MCF 10A (cell line): ENCODE data around the gene EIF2AK2. TPM values are rescaled to one million over a fixed set of nuclear protein-coding genes. Genes with fewer than 3 reads are reported as not detected.

Experiments
- BruUV-seq: library from RNA; stranded (reverse); fragments of 400-500 nt; replicated peaks from 2 replicates; lab custom pipeline; 2021; lab: Mats Ljungman, UMichigan
- CTCF ChIA-PET: fragments of 300-600 bp; sonication (Branson Sonifier 250); formaldehyde crosslinking; extraction: SDS; loops from one replicate; lab custom pipeline; 2021; ENCODE audit warnings: antibody characterized with exemption, inconsistent platforms; lab: Yijun Ruan, JAX
- POLR2A ChIA-PET: fragments of 300-600, 350-650 bp; sonication (Branson Sonifier 250); formaldehyde crosslinking; extraction: SDS; loops from one replicate; lab custom pipeline; 2020; ENCODE audit warnings: antibody characterized with exemption, inconsistent platforms; lab: Yijun Ruan, JAX
- DNase-seq: peaks from one replicate; pipeline ENCODE4 v3.0.0-alpha.2; 2018; ENCODE audit not compliant: unreplicated experiment
- H3K27ac Mint-ChIP-seq: one replicate; pipeline ENCODE4 v1.8.0; 2022; ENCODE audit warnings: mild to moderate bottlenecking, low read depth, mixed read lengths; ENCODE audit not compliant: unreplicated experiment
- H3K27me3 Mint-ChIP-seq: one replicate; pipeline ENCODE4 v1.8.0; 2022; ENCODE audit warnings: mixed read lengths; ENCODE audit not compliant: insufficient read depth, unreplicated experiment
- H3K36me3 Mint-ChIP-seq: one replicate; pipeline ENCODE4 v1.8.0; 2022; ENCODE audit warnings: mild to moderate bottlenecking, moderate library complexity, mixed read lengths; ENCODE audit not compliant: insufficient read depth, unreplicated experiment
- H3K4me1 Mint-ChIP-seq: one replicate; pipeline ENCODE4 v1.8.0; 2022; ENCODE audit warnings: mixed read lengths; ENCODE audit not compliant: insufficient read depth, unreplicated experiment
- H3K4me3 Mint-ChIP-seq: one replicate; pipeline ENCODE4 v1.8.0; 2022; ENCODE audit warnings: mild to moderate bottlenecking, moderate library complexity, mixed read lengths; ENCODE audit not compliant: unreplicated experiment
- H3K9me3 Mint-ChIP-seq: one replicate; pipeline ENCODE4 v1.8.0; 2022; ENCODE audit warnings: mixed read lengths; ENCODE audit not compliant: unreplicated experiment
- CTCF ChIP-seq: fragments of 200-600 bp; IDR thresholded peaks from one replicate; pipeline ENCODE4 v1.8.0; 2022; ENCODE audit warnings: antibody characterized with exemption, mild to moderate bottlenecking; ENCODE audit not compliant: unreplicated experiment
- intact Hi-C: fragments of 100-400 bp; cut with micrococcal nuclease; formaldehyde crosslinking; loops from 2 replicates; pipeline ENCODE4 v1.14.1; 2022
- total RNA-seq: library from RNA; stranded (reverse); gene quantifications from 2 replicates; pipeline ENCODE4 v1.2.3, GENCODE V29; 2022

The EIF2AK2 gene
- total RNA-seq, 1 experiment from 2014 or later, result 29.6 TPM

- no peak for DNase-seq
- Mint-ChIP-seq H3K27me3 (no peaks in the 10 kb centered on the region), H3K4me1 (peaks cover 7% of the 10 kb centered on the region), H3K36me3 (peaks cover 72% of the 10 kb centered on the region), H3K27ac (no peak overlapping the region), H3K4me3 (no peak overlapping the region), H3K9me3 (peaks cover 8% of the 10 kb centered on the region)
- POLR2A ChIA-PET, result interaction anchor here (1.2 kb wide), 1 partner anchor 8 kb away, joined by 4 read pairs; no protein-coding TSS in a partner anchor
- CTCF ChIA-PET, result interaction anchor here (1.2 kb wide), 1 partner anchor 71 kb away, joined by 3 read pairs; no protein-coding TSS in a partner anchor
- TF ChIP-seq CTCF, result no peak
- intact Hi-C loops, result no loop called here
- no TSS peak for BruUV-seq
These were observed 8.5 kb downstream of the EIF2AK2 start for GRCh38 chr2:37148325-37148724.

GRCh38 chr2:37146062-37146461 is 10.7 kb downstream of the EIF2AK2 start:
- no peak overlapping the region for H3K4me3 Mint-ChIP-seq
- ChIA-PET POLR2A (no interaction called here), CTCF (interaction anchor here (0.6 to 1.6 kb wide), 2 partner anchors 25 to 58 kb away, joined by 3 to 7 read pairs; no protein-coding TSS in a partner anchor)
- H3K27ac Mint-ChIP-seq, result no peak overlapping the region
- H3K36me3 Mint-ChIP-seq, result peaks cover 78% of the 10 kb centered on the region
- intact Hi-C loops, result no loop called here
- no peaks in the 10 kb centered on the region for H3K4me1 Mint-ChIP-seq
- DNase-seq, result no peak
- TF ChIP-seq CTCF, result no peak
- no TSS peak for BruUV-seq
- no peaks in the 10 kb centered on the region for H3K9me3 Mint-ChIP-seq
- no peaks in the 10 kb centered on the region for H3K27me3 Mint-ChIP-seq

GRCh38 chr2:37143974-37144373 is 12.8 kb downstream of the EIF2AK2 start:
- Mint-ChIP-seq H3K4me1 (no peaks in the 10 kb centered on the region), H3K36me3 (peaks cover 79% of the 10 kb centered on the region), H3K27ac (no peak overlapping the region), H3K4me3 (no peak overlapping the region), H3K9me3 (no peaks in the 10 kb centered on the region), H3K27me3 (no peaks in the 10 kb centered on the region)
- ChIA-PET CTCF (no interaction called here), POLR2A (no interaction called here)
- no peak for TF ChIP-seq CTCF
- intact Hi-C loops, result no loop called here
- DNase-seq, result peak; percentile 37
- no TSS peak for BruUV-seq

- ChIA-PET CTCF (interaction anchor here (0.8 kb wide), 1 partner anchor 65 kb away, joined by 3 read pairs; no protein-coding TSS in a partner anchor), POLR2A (no interaction called here)
- DNase-seq, result no peak
- H3K9me3 Mint-ChIP-seq, result no peaks in the 10 kb centered on the region
- no TSS peak for BruUV-seq
- H3K27ac Mint-ChIP-seq, result no peak overlapping the region
- H3K27me3 Mint-ChIP-seq, result no peaks in the 10 kb centered on the region
- TF ChIP-seq CTCF, result no peak
- H3K4me3 Mint-ChIP-seq, result no peak overlapping the region
- H3K4me1 Mint-ChIP-seq, result no peaks in the 10 kb centered on the region
- H3K36me3 Mint-ChIP-seq, result peaks cover 65% of the 10 kb centered on the region
- intact Hi-C loops, result no loop called here
These were observed 14.2 kb downstream of the EIF2AK2 start for GRCh38 chr2:37142546-37142945.
